IMR-90 (cell line): ENCODE data around the gene PSMD9. TPM values are rescaled to one million over a fixed set of nuclear protein-coding genes. Genes with fewer than 3 reads are reported as not detected.
"Not testable (repeated sequence)": the region's sequence is repeated elsewhere in the genome, so short reads cannot be mapped to it uniquely, and the experiment has no call there.

Source experiments
- ATAC-seq: fragments of 200-7000 bp; cut with Tn5 transposase; 2 replicates; pipeline ENCODE4 v1.9.1; 2020; ENCODE audit warnings: low read depth, mild to moderate bottlenecking, moderate library complexity
- BruUV-seq: library from RNA; stranded (reverse); fragments of 400-500 nt; replicated peaks from 2 replicates; lab custom pipeline; 2021; lab: Mats Ljungman, UMichigan
- CTCF ChIA-PET: fragments of 300-600 bp; formaldehyde crosslinking; extraction: SDS; loops from one replicate; lab custom pipeline; 2021; ENCODE audit warnings: antibody characterized with exemption; lab: Yijun Ruan, JAX
- POLR2A ChIA-PET: fragments of 300-600 bp; sonication (Branson Sonifier 250); formaldehyde crosslinking; loops from one replicate; lab custom pipeline; 2022; ENCODE audit warnings: antibody characterized with exemption; ENCODE audit not compliant: unreplicated experiment; lab: Charles Lee
- DNase-seq: peaks from one replicate; pipeline ENCODE4 v3.0.0; 2013
- H2AFZ ChIP-seq: replicated peaks from 2 replicates; pipeline ENCODE3; 2013; ENCODE audit warnings: low read length, mild to moderate bottlenecking; ENCODE audit not compliant: poor library complexity
- H2AK5ac ChIP-seq: 2 replicates; pipeline ENCODE4 v1.6.1; 2013; ENCODE audit warnings: low read depth, low read length, inconsistent platforms
- H2AK9ac ChIP-seq: replicated peaks from 2 replicates; pipeline ENCODE3; 2013; ENCODE audit warnings: mild to moderate bottlenecking, low read depth, low read length, moderate library complexity; ENCODE audit not compliant: poor library complexity
- H2BK120ac ChIP-seq: 2 replicates; pipeline ENCODE4 v1.6.1; 2013; ENCODE audit warnings: low read depth, low read length, inconsistent platforms
- H2BK15ac ChIP-seq: 3 replicates; pipeline ENCODE4 v1.6.1; 2013; ENCODE audit warnings: low read depth, low read length, inconsistent platforms
- H2BK20ac ChIP-seq: 2 replicates; pipeline ENCODE4 v1.6.1; 2013; ENCODE audit warnings: low read depth, mild to moderate bottlenecking, inconsistent platforms, low read length, moderate library complexity
- H2BK5ac ChIP-seq: 2 replicates; pipeline ENCODE4 v1.6.1; 2013; ENCODE audit warnings: mild to moderate bottlenecking, low read depth, low read length, inconsistent platforms; ENCODE audit not compliant: poor library complexity, severe bottlenecking
- H3K14ac ChIP-seq: replicated peaks from 2 replicates; pipeline ENCODE4 v1.6.1; 2013; ENCODE audit warnings: low read depth, low read length, inconsistent platforms
- H3K18ac ChIP-seq: 2 replicates; pipeline ENCODE4 v1.6.1; 2013; ENCODE audit warnings: low read depth, low read length, control low read depth
- H3K23ac ChIP-seq: 2 replicates; pipeline ENCODE4 v1.6.1; 2013; ENCODE audit warnings: low read depth, low read length, inconsistent platforms
- H3K27ac ChIP-seq: 2 replicates; pipeline ENCODE4 v1.5.1; 2013; ENCODE audit warnings: mild to moderate bottlenecking, control low read depth, low read length; ENCODE audit not compliant: insufficient read depth
- H3K27me3 ChIP-seq: 2 replicates; pipeline ENCODE4 v1.6.1; 2013; ENCODE audit warnings: low read length; ENCODE audit not compliant: control insufficient read depth, insufficient read depth
- H3K36me3 ChIP-seq: 2 replicates; pipeline ENCODE4 v1.6.1; 2013; ENCODE audit warnings: low read length, mixed read lengths; ENCODE audit not compliant: control insufficient read depth, insufficient read depth
- H3K4ac ChIP-seq: 2 replicates; pipeline ENCODE4 v1.6.1; 2013; ENCODE audit warnings: low read depth, low read length, inconsistent platforms
- H3K4me1 ChIP-seq: 2 replicates; pipeline ENCODE4 v1.6.1; 2013; ENCODE audit warnings: low read length, mixed read lengths; ENCODE audit not compliant: control insufficient read depth, insufficient read depth
- H3K4me2 ChIP-seq: 2 replicates; pipeline ENCODE4 v1.6.1; 2013; ENCODE audit warnings: low read depth, mild to moderate bottlenecking, control low read depth, low read length, moderate library complexity
- H3K4me3 ChIP-seq: 2 replicates; pipeline ENCODE4 v1.5.1; 2013; ENCODE audit warnings: low read depth, mild to moderate bottlenecking, control low read depth, low read length, moderate library complexity; ENCODE audit not compliant: insufficient read depth
- H3K56ac ChIP-seq: 2 replicates; pipeline ENCODE4 v1.6.1; 2013; ENCODE audit warnings: low read length, inconsistent platforms; ENCODE audit not compliant: insufficient read depth; ENCODE audit errors: extremely low read depth
- H3K79me1 ChIP-seq, 2 experiments: 2 replicates each; pipeline ENCODE4 v1.6.1; 2013; ENCODE audit warnings: low read length in 2 of 2, inconsistent platforms in 1 of 2, low read depth in 1 of 2
- H3K9ac ChIP-seq: 2 replicates; pipeline ENCODE4 v1.6.1; 2013; ENCODE audit warnings: low read depth, low read length, control low read depth
- H3K9me1 ChIP-seq: 2 replicates; pipeline ENCODE4 v1.6.1; 2013; ENCODE audit warnings: low read length, inconsistent platforms; ENCODE audit not compliant: insufficient read depth
- H3K9me3 ChIP-seq: 2 replicates; pipeline ENCODE4 v1.6.1; 2013; ENCODE audit warnings: low read length; ENCODE audit not compliant: control insufficient read depth, insufficient read depth
- H4K20me1 ChIP-seq: 2 replicates; pipeline ENCODE4 v1.6.1; 2013; ENCODE audit warnings: low read length, inconsistent platforms; ENCODE audit not compliant: insufficient read depth
- H4K5ac ChIP-seq: 2 replicates; pipeline ENCODE4 v1.6.1; 2013; ENCODE audit warnings: mild to moderate bottlenecking, low read depth, low read length, control low read depth
- H4K8ac ChIP-seq, 2 experiments: 2 replicates each; pipeline ENCODE4 v1.6.1; 2013; ENCODE audit warnings: low read depth in 2 of 2, low read length in 2 of 2, control low read depth in 1 of 2, inconsistent platforms in 1 of 2
- H4K91ac ChIP-seq: 2 replicates; pipeline ENCODE4 v1.6.1; 2013; ENCODE audit warnings: low read depth, low read length, inconsistent platforms; ENCODE audit not compliant: insufficient read depth
- BHLHE40 ChIP-seq: fragments of 150-350 bp; IDR thresholded peaks from 2 replicates; pipeline ENCODE4 v1.6.1; 2016; ENCODE audit warnings: mild to moderate bottlenecking, low read depth, low read length
- CEBPB ChIP-seq: IDR thresholded peaks from 2 replicates; pipeline ENCODE4 v1.6.1; 2012; ENCODE audit warnings: low read depth, low read length, improper control_type of control experiment
- FOS ChIP-seq: fragments of 150-350 bp; IDR thresholded peaks from 2 replicates; pipeline ENCODE4 v1.6.1; 2016; ENCODE audit warnings: low read depth, low read length
- MAFK ChIP-seq: IDR thresholded peaks from 2 replicates; pipeline ENCODE4 v1.6.1; 2012; ENCODE audit warnings: low read depth, low read length, improper control_type of control experiment
- MXI1 ChIP-seq: IDR thresholded peaks from 2 replicates; pipeline ENCODE4 v1.6.1; 2012; ENCODE audit warnings: low read depth, mild to moderate bottlenecking, low read length, moderate library complexity, borderline replicate concordance
- RAD21 ChIP-seq: IDR thresholded peaks from 2 replicates; pipeline ENCODE4 v1.6.1; 2012; ENCODE audit warnings: low read length, improper control_type of control experiment
- RCOR1 ChIP-seq: IDR thresholded peaks from 2 replicates; pipeline ENCODE4 v1.6.1; 2012; ENCODE audit warnings: mild to moderate bottlenecking, low read length, improper control_type of control experiment; ENCODE audit not compliant: insufficient replicate concordance
- WGBS, 2 experiments: methylation state at CpG; one replicate each; pipeline versions ENCODE4 v1.1.5 to v1.1.7; 2013; ENCODE audit warnings: missing lambda C conversion rate in 2 of 2; ENCODE audit not compliant: insufficient read length in 1 of 2; ENCODE audit errors: extremely low coverage in 2 of 2; 5-methylcytosine and 5-hydroxymethylcytosine counted together
- dilution Hi-C: fragments of 300-500 bp; cut with HindIII; formaldehyde crosslinking; loops from one replicate; pipeline ENCODE4 v1.14.3; 2018; ENCODE audit warnings: low sequenced_read_pairs; ENCODE audit not compliant: unreplicated experiment
- in situ Hi-C: fragments of 300-500 bp; cut with MboI; formaldehyde crosslinking; loops from 3 replicates; pipeline ENCODE4 v1.14.3; 2019; ENCODE audit warnings: low sequenced_read_pairs, inconsistent platforms, mixed read lengths
- intact Hi-C: fragments of 100-400 bp; cut with micrococcal nuclease; formaldehyde crosslinking; loops from 2 replicates; pipeline ENCODE4 v1.10.0; 2022
- polyA plus RNA-seq, 3 experiments: library from polyadenylated mRNA; depleted of rRNA; stranded (reverse); fragments of >200 nt; gene quantifications; 2 replicates each; pipeline ENCODE4 v1.2.3, GENCODE V29; 2012; ENCODE audit warnings: low replicate concordance in 1 of 3
- total RNA-seq: library from RNA; depleted of rRNA; stranded (reverse); fragments of >200 nt; gene quantifications from 2 replicates; pipeline ENCODE4 v1.2.3, GENCODE V29; 2012
- TF ChIP-seq, protein P1 (sequence below): conservative IDR thresholded peaks from 2 replicates; pipeline ENCODE4 v1.5.1; 2012; ENCODE audit warnings: mild to moderate bottlenecking, low read depth, low read length, improper control_type of control experiment

Gene PSMD9
- total and polyA plus RNA-seq, 2 of the 4 experiments (the other 2 are of a cell fraction), result 135 to 142 TPM

DNA sequence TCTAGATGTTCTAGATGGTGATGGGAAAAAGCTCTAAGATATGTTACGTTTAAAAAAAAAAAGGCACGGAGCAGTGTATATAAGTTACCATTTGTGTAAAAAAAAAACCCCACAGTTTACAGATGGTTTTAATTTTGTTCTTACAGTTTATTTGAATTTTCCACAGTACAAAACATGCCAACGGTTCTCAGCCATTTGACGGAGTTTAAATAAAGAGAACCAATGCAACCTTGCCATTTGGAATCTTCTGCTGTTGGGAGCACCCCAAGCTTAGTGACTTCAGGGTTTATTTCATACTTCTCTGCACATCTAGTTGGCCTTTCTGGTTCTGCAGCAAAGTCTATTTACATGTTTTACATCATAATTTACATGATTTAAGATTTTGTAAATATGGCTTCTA, 22.3 kb upstream of the PSMD9 start:
- H3K27ac ChIP-seq, result no peak overlapping the region
- ChIA-PET CTCF (interaction anchor here (0.6 kb wide), 1 partner anchor 68 kb away, joined by 3 read pairs; no protein-coding TSS in a partner anchor), POLR2A (interaction anchor here (0.8 kb wide), 1 partner anchor 65 kb away, joined by 3 read pairs; no protein-coding TSS in a partner anchor)
- no peak overlapping the region for H2BK20ac ChIP-seq
- H2BK5ac ChIP-seq, result no peak overlapping the region
- intact Hi-C loops (no loop called here), in situ Hi-C loops (no loop called here), dilution Hi-C loops (no loop called here)
- H4K20me1 ChIP-seq, result no peaks in the 10 kb centered on the region
- H2AK9ac ChIP-seq, result no peak overlapping the region
- H3K4me1 ChIP-seq, result peaks cover 7% of the 10 kb centered on the region
- ATAC-seq (peak; percentile 56), DNase-seq (peak; percentile 35)
- H3K18ac ChIP-seq, result no peak overlapping the region
- no peaks in the 10 kb centered on the region for H3K9me1 ChIP-seq
- H3K14ac ChIP-seq, result no peak overlapping the region
- no peak overlapping the region for H3K4ac ChIP-seq
- no peak overlapping the region for H3K4me2 ChIP-seq
- no peak overlapping the region for H4K8ac ChIP-seq
- no peak overlapping the region for H2BK120ac ChIP-seq
- no peak overlapping the region for H3K23ac ChIP-seq
- no peak overlapping the region for H2BK15ac ChIP-seq
- no peaks in the 10 kb centered on the region for H3K79me1 ChIP-seq
- TF ChIP-seq RCOR1 (no peak), CEBPB (no peak), RAD21 (no peak), FOS (no peak), MXI1 (no peak), MAFK (no peak), BHLHE40 (no peak)
- TF ChIP-seq, protein P1, sequence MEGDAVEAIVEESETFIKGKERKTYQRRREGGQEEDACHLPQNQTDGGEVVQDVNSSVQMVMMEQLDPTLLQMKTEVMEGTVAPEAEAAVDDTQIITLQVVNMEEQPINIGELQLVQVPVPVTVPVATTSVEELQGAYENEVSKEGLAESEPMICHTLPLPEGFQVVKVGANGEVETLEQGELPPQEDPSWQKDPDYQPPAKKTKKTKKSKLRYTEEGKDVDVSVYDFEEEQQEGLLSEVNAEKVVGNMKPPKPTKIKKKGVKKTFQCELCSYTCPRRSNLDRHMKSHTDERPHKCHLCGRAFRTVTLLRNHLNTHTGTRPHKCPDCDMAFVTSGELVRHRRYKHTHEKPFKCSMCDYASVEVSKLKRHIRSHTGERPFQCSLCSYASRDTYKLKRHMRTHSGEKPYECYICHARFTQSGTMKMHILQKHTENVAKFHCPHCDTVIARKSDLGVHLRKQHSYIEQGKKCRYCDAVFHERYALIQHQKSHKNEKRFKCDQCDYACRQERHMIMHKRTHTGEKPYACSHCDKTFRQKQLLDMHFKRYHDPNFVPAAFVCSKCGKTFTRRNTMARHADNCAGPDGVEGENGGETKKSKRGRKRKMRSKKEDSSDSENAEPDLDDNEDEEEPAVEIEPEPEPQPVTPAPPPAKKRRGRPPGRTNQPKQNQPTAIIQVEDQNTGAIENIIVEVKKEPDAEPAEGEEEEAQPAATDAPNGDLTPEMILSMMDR, result no peak
- H3K9ac ChIP-seq, result no peak overlapping the region
- no peak overlapping the region for H4K5ac ChIP-seq
- no peak overlapping the region for H4K91ac ChIP-seq
- H3K4me3 ChIP-seq, result no peak overlapping the region
- no peaks in the 10 kb centered on the region for H3K27me3 ChIP-seq
- no peaks in the 10 kb centered on the region for H3K9me3 ChIP-seq
- no peak overlapping the region for H2AFZ ChIP-seq
- no peak overlapping the region for H2AK5ac ChIP-seq
- no CpG with 5 or more reads among the region's 4 CpGs for WGBS, 2 experiments
- no TSS peak for BruUV-seq
- no peaks in the 10 kb centered on the region for H3K36me3 ChIP-seq
- H3K56ac ChIP-seq, result no peak overlapping the region

- H4K91ac ChIP-seq, H4K20me1 ChIP-seq, H4K5ac ChIP-seq, DNase-seq, intact Hi-C loops, H3K9me3 ChIP-seq, H3K4ac ChIP-seq, H3K27ac ChIP-seq, H3K9me1 ChIP-seq, H2BK120ac ChIP-seq, ATAC-seq, H3K4me3 ChIP-seq, H2BK5ac ChIP-seq, H4K8ac ChIP-seq, H3K4me2 ChIP-seq, in situ Hi-C loops, H3K36me3 ChIP-seq, H2BK15ac ChIP-seq, H2AK5ac ChIP-seq, BruUV-seq, POLR2A ChIA-PET, H3K4me1 ChIP-seq, H3K18ac ChIP-seq, H3K56ac ChIP-seq, H2AFZ ChIP-seq, H3K27me3 ChIP-seq, H2AK9ac ChIP-seq, H2BK20ac ChIP-seq, H3K9ac ChIP-seq, dilution Hi-C loops, H3K14ac ChIP-seq, H3K79me1 ChIP-seq, H3K23ac ChIP-seq: not testable (repeated sequence)
- CTCF ChIA-PET, result interaction anchor here (1.2 kb wide), 1 partner anchor 47 kb away, joined by 3 read pairs; no protein-coding TSS in a partner anchor
- WGBS, 2 experiments, result no CpG with 5 or more reads among the region's 8 CpGs
Measured at GRCh38 chr12:121869229-121869628, 19.4 kb upstream of the PSMD9 start.
